AG20443 (cell line): ENCODE data around the gene ZDHHC18.
A peak's percentile ranks its signal among the peaks of the same experiment; 100 is the strongest.
"Not testable (repeated sequence)": the region's sequence is repeated elsewhere in the genome, so short reads cannot be mapped to it uniquely, and the experiment has no call there.

ENCODE experiments used
- DNase-seq: peaks from one replicate; pipeline ENCODE4 v3.0.0; 2012; ENCODE audit warnings: low spot score, mixed read lengths

Gene ZDHHC18

GRCh38 chr1:26791148-26791547 lies 35.3 kb upstream of the ZDHHC18 start:
- DNase-seq = no peak

GRCh38 chr1:26791626-26792025 lies 34.9 kb upstream of the ZDHHC18 start:
- no peak for DNase-seq

- no peak for DNase-seq
These were observed 33.6 kb upstream of the ZDHHC18 start for GRCh38 chr1:26792924-26793323.

- DNase-seq = no peak
These were observed 32.1 kb upstream of the ZDHHC18 start for GRCh38 chr1:26794391-26794790.

- no peak for DNase-seq
These were observed 28.9 kb upstream of the ZDHHC18 start for GRCh38 chr1:26797627-26798026.

- DNase-seq = peak; percentile 81
These were observed 26.9 kb upstream of the ZDHHC18 start for GRCh38 chr1:26799479-26800142.

GRCh38 chr1:26803932-26804331 lies 22.6 kb upstream of the ZDHHC18 start:
- DNase-seq = not testable (repeated sequence)

GRCh38 chr1:26810105-26810504 lies 16.4 kb upstream of the ZDHHC18 start:
- DNase-seq = peak; percentile 76

- no peak for DNase-seq
These were observed 15.4 kb upstream of the ZDHHC18 start for GRCh38 chr1:26811057-26811456.

- DNase-seq = no peak
These were observed 14.8 kb upstream of the ZDHHC18 start for GRCh38 chr1:26811708-26812107.

GRCh38 chr1:26814377-26814776 lies 12.1 kb upstream of the ZDHHC18 start:
- no peak for DNase-seq

GRCh38 chr1:26814893-26815292 lies 11.6 kb upstream of the ZDHHC18 start:
- DNase-seq = no peak

GRCh38 chr1:26820784-26821269 lies 5.7 kb upstream of the ZDHHC18 start:
- no peak for DNase-seq

- no peak for DNase-seq
These were observed 3.6 kb upstream of the ZDHHC18 start for GRCh38 chr1:26822737-26823395.

- DNase-seq = no peak
These were observed 1.8 kb upstream of the ZDHHC18 start for GRCh38 chr1:26824731-26825130.

GRCh38 chr1:26827106-26827604 lies 667 bp downstream of the ZDHHC18 start:
- DNase-seq = no peak

- DNase-seq = no peak
These were observed 1.2 kb downstream of the ZDHHC18 start for GRCh38 chr1:26827663-26828062.

GRCh38 chr1:26828411-26828991 lies 2.0 kb downstream of the ZDHHC18 start:
- no peak for DNase-seq

GRCh38 chr1:26829184-26829911 lies 2.9 kb downstream of the ZDHHC18 start:
- DNase-seq = no peak

GRCh38 chr1:26831059-26831458 lies 4.6 kb downstream of the ZDHHC18 start:
- no peak for DNase-seq

- DNase-seq = no peak
These were observed 5.2 kb downstream of the ZDHHC18 start for GRCh38 chr1:26831546-26832248.
